Tibial artery (tissue), 4 donors: Measurements from ENCODE around the gene ALDH4A1.

ENCODE experiments used
- DNase-seq, 2 donors: peaks; one replicate each; pipeline ENCODE4 v3.0.0-alpha.2; 2019
- H3K27ac ChIP-seq, 2 donors: fragments of 200-600 bp; sonication (generic) in 1 of 2; 1 replicate in 1 of 2; 2 replicates in 1 of 2; pipeline ENCODE4 v1.5.1; 2018 to 2019; ENCODE audit warnings: mild to moderate bottlenecking in 1 of 2
- H3K27me3 ChIP-seq, 2 donors: fragments of 200-600 bp; sonication (generic) in 1 of 2; one replicate each; pipeline versions ENCODE4 v1.5.1 to v1.6.0; 2016 to 2019
- H3K36me3 ChIP-seq, 3 donors: fragments of 200-600 bp; sonication (generic) in 2 of 3; one replicate each; pipeline ENCODE4 v1.5.1; 2016 to 2019; ENCODE audit warnings: mild to moderate bottlenecking in 2 of 3
- H3K4me1 ChIP-seq, 4 donors: fragments of 200-600 bp; sonication (generic) in 2 of 4; 1 replicate in 3 of 4; 2 replicates in 1 of 4; pipeline ENCODE4 v1.5.1; 2016 to 2019
- H3K4me3 ChIP-seq, 2 donors: fragments of 200-600 bp; sonication (generic) in 1 of 2; 1 replicate in 1 of 2; 2 replicates in 1 of 2; pipeline ENCODE4 v1.5.1; 2018 to 2019; ENCODE audit warnings: mild to moderate bottlenecking in 2 of 2
- H3K9me3 ChIP-seq, 3 donors: fragments of 200-600 bp; sonication (generic) in 1 of 3; one replicate each; pipeline ENCODE4 v1.5.1; 2016 to 2019
- CTCF ChIP-seq, 2 experiments: fragments of 200-600 bp in 1 of 2; fragments of 450-650 bp in 1 of 2; IDR thresholded peaks; one replicate each; pipeline ENCODE4 v1.5.1; 2017 to 2019; ENCODE audit warnings: antibody characterized with exemption in 2 of 2, mild to moderate bottlenecking in 1 of 2, moderate library complexity in 1 of 2
- intact Hi-C: fragments of 100-400 bp; cut with DNase I; formaldehyde crosslinking; loops from one replicate; pipeline ENCODE4 v1.15.0; 2023; ENCODE audit warnings: low total_unique reads

ALDH4A1 gene

GRCh38 chr1:18940303-18941020 is 38.1 kb upstream of the ALDH4A1 start:
- Histone ChIP-seq H3K27me3 (no peaks in the 10 kb centered on the region), H3K27ac (peak overlapping the region in 1 of 2 donors; percentile 9), H3K4me1 (peaks cover 15 to 92% (median 80%) of the 10 kb centered on the region in 4 donors), H3K4me3 (no peak overlapping the region), H3K36me3 (no peaks in the 10 kb centered on the region), H3K9me3 (no peaks in the 10 kb centered on the region)
- no peak for TF ChIP-seq CTCF (IDR thresholded peaks at IDR 0.05)
- DNase-seq: no peak
- intact Hi-C loops: no loop called here

- TF ChIP-seq CTCF (IDR thresholded peaks at IDR 0.05): no peak
- DNase-seq: no peak
- Histone ChIP-seq H3K27me3 (no peaks in the 10 kb centered on the region), H3K9me3 (no peaks in the 10 kb centered on the region), H3K27ac (peak overlapping the region in 1 of 2 donors; percentile 9), H3K4me3 (no peak overlapping the region), H3K4me1 (peaks cover 10 to 84% (median 72%) of the 10 kb centered on the region in 4 donors), H3K36me3 (no peaks in the 10 kb centered on the region)
- intact Hi-C loops: no loop called here
Measured at GRCh38 chr1:18939398-18940302, 37.3 kb upstream of the ALDH4A1 start.

DNA sequence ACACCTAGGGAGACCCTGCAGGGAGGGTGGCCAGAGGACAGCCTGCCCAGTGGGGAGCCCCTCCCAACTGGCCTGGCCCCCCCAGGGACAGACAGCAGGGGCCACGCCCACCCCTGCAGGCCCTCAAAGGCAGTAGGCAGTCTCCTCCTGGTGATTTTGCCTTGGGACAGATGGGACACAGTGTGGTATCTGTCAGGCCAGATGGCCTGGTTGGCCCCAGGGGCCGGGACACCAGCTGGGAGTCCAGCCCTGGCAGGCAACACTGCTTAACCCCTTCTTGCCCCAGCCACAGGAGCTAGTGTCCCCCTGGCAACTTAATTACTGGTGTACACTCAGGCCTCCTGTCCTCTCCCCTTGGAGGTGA is 36.3 kb upstream of the ALDH4A1 start:
- Histone ChIP-seq H3K4me1 (peaks cover 10 to 76% (median 64%) of the 10 kb centered on the region in 4 donors), H3K27ac (no peak overlapping the region), H3K27me3 (no peaks in the 10 kb centered on the region), H3K9me3 (no peaks in the 10 kb centered on the region), H3K4me3 (no peak overlapping the region), H3K36me3 (no peaks in the 10 kb centered on the region)
- DNase-seq: no peak
- no peak for TF ChIP-seq CTCF (IDR thresholded peaks at IDR 0.05)
- intact Hi-C loops: no loop called here

DNA sequence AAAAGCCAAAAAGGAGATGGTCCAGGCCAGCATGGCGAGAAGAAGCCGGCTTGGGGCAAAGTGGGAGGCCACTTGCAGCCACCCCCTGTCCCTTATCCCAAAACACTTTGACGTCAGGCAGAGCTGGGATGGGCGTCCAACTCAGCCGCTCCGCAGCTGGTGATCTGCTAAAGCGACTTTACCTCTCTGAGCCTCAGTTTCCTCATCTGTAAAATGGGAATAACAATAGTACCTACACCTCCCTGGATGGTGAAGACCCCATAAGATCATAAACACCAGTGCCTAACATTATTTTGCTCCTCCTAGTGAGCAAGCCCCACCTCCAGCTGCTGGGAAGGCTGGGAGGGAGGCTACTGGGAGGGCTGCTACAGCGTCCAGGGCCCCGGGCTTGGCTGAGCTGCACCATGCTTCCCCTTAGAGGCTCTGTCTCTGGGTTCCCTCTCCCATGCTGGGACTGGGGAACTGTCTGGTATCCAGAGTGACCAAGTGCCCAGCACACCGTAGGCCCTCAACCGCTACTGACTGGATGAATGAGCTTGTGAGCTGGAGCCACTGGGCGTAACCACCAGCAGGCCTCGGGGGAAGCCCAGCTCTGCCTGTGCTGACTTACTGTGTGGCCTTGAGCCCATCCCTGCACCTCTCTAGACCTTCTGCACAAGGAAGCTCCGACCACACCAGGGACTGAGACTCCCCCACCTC is 35.8 kb upstream of the ALDH4A1 start:
- H3K27me3 ChIP-seq: no peaks in the 10 kb centered on the region
- H3K4me1 ChIP-seq: peaks cover 10 to 78% (median 64%) of the 10 kb centered on the region in 4 donors
- H3K27ac ChIP-seq: no peak overlapping the region
- no peak for DNase-seq
- TF ChIP-seq CTCF (IDR thresholded peaks at IDR 0.05): no peak
- H3K36me3 ChIP-seq: no peaks in the 10 kb centered on the region
- intact Hi-C loops: no loop called here
- no peak overlapping the region for H3K4me3 ChIP-seq
- no peaks in the 10 kb centered on the region for H3K9me3 ChIP-seq

DNA sequence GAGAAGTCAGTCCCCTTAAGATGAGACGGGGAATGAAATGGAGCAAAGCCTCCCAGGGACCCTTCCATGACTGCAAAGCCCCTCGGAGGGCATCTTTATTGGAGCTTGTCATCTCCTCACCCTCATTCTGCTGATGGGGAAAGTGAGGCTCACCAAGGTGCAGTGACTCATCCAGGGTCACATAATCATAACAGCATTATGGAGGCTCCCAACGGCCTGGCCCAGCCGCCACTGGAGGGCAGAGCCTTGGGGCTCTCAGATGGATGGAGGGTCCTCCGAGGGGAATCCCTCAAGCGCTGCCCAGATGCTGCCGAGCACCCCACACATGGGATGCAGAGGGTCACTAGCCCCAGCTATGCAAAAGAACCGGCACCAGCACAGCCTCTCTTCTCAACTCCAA is 35.2 kb upstream of the ALDH4A1 start:
- H3K27me3 ChIP-seq: no peaks in the 10 kb centered on the region
- no peak overlapping the region for H3K4me3 ChIP-seq
- intact Hi-C loops: no loop called here
- no peak for TF ChIP-seq CTCF (IDR thresholded peaks at IDR 0.05)
- H3K4me1 ChIP-seq: peaks cover 10 to 78% (median 66%) of the 10 kb centered on the region in 4 donors
- no peak overlapping the region for H3K27ac ChIP-seq
- DNase-seq: no peak
- H3K9me3 ChIP-seq: no peaks in the 10 kb centered on the region
- no peaks in the 10 kb centered on the region for H3K36me3 ChIP-seq
